HG02885 (cell line): ENCODE results near the gene DLST.
A peak's percentile ranks its signal among the peaks of the same experiment; 100 is the strongest.

ENCODE experiments used
- ATAC-seq: cut with Tn5 transposase; IDR thresholded peaks from one replicate; pipeline ENCODE4 v1.9.1; 2021; ENCODE audit warnings: mild to moderate bottlenecking; ENCODE audit not compliant: unreplicated experiment, poor library complexity

Gene DLST

DNA sequence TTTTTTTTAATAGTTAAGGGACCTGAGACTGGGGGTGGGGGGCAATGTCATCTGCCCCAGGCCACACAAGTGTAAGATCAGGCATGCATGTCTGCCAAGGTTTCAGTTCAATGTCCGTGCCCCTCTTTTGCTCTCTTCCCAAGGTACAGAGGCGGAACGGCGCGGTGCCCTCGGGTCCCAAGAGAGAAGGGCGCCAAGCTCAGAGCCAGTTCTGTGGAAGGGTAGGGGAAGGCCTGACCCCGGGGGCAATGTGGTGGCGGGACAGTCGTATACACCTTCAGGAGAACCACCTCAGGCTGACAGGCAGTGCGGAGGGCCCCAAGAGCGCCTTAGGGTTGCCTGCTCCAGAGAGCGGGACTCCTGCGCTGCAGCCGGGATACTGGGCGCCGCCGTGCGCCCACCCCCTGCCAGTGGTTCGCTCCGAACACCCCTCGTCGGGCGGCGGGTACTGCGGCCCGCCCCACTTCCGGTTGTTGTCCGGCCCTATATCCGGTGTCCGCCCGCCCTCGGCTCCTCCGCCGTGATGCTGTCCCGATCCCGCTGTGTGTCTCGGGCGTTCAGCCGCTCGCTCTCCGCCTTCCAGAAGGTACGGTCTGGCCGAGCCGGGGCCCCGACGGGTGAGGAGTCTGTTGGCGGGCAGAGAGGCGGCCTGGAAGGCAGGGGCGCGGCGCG, at the start of gene DLST:
TSS of gene DLST (plus strand) at position 486 of the 672 bp plus-strand sequence. CDS start at position 524, 38 bp downstream.
- ATAC-seq: peak; percentile 87

- no peak for ATAC-seq
Measured at GRCh38 chr14:74832849-74833248, 48.9 kb upstream of the DLST start.

- ATAC-seq: no peak
Measured at GRCh38 chr14:74834692-74835392, 46.9 kb upstream of the DLST start.

GRCh38 chr14:74835645-74836250, 46.0 kb upstream of the DLST start:
- ATAC-seq: no peak

DNA sequence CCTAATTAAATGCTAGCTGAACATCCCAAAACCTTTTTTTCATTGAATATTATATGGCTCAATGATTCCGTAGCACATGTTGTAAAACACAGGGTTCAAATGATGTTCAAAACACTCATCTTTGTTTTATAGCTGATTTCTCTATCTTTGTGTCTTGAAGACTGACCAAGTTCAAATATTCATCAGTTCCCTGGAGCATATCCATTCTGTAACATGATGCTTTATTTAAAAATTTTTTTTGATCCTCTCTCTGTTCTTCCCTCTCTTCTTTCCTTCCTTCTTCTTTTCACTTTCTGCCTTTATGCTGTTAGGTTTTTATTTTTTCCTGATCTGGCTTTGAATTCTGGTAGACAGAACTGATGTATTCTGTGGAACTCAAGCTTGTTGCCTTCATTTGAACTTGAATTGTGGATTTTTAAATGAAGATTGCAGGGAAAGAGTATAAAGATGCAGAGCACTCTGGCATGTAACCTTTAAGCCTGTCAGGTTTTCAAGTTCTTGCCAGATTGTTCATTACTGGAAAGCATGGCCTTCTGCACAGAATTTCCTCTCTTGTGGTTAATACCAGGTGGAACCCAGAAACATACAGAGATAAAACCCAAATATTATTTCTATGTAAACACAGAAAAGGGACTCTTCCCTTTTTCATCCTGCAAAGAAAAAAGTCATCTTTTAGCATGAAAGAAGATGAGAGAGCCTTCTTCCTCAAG, 45.3 kb upstream of the DLST start:
- ATAC-seq: no peak

- no peak for ATAC-seq
Measured at GRCh38 chr14:74838166-74838565, 43.5 kb upstream of the DLST start.

GRCh38 chr14:74840603-74841030, 41.1 kb upstream of the DLST start:
- ATAC-seq: peak; percentile 51

GRCh38 chr14:74841230-74842207, 40.2 kb upstream of the DLST start:
- peak; percentile 78 for ATAC-seq

- no peak for ATAC-seq
Measured at GRCh38 chr14:74843653-74844052, 38.1 kb upstream of the DLST start.

DNA sequence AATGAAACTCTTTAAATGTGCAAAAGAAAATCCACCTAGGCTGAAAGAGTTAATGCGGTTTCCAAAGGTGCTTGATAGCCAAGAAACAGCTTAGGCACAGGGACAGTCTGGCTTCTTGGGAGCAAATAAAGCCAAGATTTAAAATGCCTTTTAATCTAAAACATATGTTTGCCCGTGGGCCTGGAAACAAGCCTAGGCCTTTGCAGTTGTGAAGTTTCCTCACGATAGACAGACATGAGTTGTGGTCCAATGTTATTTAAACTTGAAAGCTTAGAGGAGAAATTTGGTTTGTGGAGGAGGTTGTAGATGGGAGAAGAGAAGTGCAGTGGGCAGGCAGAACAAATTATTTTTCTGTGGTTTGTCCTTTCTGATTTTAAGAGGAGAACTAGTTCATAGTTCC, 35.5 kb upstream of the DLST start:
- no peak for ATAC-seq

GRCh38 chr14:74846968-74847665, 34.6 kb upstream of the DLST start:
- no peak for ATAC-seq

DNA sequence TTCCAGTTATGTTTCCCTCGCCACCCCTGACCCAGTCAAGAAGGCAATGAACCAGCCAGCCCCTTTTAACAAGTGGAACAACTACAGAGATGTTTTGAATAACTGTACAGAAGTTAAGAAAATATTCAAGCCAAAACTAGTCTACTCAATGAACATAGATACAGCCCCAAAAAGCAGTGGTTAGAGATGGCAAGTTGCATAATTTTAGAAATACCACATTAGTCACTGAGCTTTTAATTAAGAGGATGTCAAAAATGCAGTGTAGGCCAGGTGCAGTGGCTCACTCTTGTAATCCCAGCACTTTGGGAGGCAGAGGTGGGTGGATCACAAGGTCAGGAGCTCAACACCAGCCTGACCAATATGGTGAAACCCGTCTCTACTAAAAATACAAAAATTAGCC, 32.9 kb upstream of the DLST start:
- no peak for ATAC-seq

- ATAC-seq: no peak
Measured at GRCh38 chr14:74852922-74853530, 28.7 kb upstream of the DLST start.

DNA sequence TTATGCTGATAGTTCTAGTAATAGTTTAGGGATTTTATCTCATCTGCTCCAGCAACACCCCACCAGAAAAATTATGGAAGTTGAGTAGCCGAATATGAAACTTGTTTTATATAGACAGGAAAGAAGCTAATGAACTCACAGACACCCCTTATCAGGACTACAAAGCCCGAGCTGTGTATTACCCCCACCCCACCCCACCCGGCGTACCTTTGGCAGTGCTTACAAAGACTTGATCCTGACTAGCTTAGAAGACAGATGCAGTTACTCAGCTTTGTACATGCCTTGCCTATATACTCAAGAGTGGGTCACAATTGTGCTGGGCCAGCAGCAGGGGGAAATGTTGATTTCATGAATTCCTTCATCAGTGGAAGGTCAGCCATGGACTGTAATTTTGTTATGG, 28.1 kb upstream of the DLST start:
- no peak for ATAC-seq

DNA sequence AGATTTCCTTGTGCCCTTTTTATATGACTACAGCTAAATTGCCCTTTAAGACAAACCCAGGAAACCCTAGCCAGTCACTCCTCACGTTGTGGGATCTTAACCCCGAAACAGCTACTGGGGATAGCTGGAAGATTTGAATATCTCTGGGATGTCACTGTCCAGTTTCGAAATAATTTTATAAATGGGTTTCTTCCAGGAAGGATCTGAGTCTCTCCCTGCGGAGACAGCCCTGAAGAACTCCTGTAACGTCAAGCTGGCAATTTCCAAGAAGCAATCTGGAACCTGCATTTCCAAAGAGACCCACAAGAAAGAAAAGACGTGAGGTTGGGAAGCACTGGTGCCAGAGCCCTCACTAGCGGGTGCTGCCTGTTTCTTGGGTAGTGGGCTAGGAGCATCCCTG, 26.7 kb upstream of the DLST start:
- ATAC-seq: no peak

DNA sequence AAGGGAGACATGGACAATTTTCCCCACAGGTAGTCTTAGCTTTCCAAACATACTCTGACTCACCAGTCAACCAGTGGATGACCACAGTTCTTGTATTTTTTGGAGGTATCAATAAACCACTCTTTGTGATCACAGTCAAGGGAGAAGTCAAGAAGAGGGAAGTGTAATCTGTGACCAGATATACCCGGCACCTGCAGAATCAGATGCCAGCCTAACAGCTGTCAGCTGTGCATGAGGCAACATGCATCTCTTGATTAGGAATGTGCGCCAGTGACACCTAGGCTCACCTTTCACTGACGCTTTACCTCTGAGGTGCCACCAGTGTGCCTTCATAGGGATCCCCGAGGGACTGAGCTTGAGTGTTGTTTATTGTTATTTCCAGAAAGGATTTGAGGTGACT, 25.8 kb upstream of the DLST start:
- ATAC-seq: no peak

DNA sequence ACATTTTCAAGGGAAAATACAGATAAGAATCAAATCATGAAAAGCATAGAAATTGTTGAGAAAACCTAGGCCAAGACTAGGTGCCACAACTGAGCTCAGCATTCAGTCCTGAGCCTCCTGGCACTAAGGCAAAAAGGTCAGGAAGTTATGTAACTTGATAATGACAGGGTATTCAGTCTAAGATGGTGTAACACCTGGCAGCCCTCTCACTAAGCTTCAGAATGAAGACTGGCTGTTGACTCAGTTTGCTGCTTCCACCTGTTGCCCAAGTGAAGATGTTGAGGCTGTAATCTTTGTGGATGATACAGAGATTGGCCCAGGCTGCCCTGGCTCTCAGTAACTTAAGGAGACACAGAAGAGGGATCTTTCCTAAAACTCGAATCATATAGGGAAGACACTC, 25.4 kb upstream of the DLST start:
- ATAC-seq: no peak

GRCh38 chr14:74858022-74858421, 23.7 kb upstream of the DLST start:
- ATAC-seq: no peak
